HG02571 (cell line): ENCODE results near the gene NCR1.
"Not testable (repeated sequence)": the region's sequence is repeated elsewhere in the genome, so short reads cannot be mapped to it uniquely, and the experiment has no call there.

Experiments used
- ATAC-seq: cut with Tn5 transposase; IDR thresholded peaks from one replicate; pipeline ENCODE4 v1.9.1; 2021; ENCODE audit warnings: mild to moderate bottlenecking, moderate library complexity; ENCODE audit not compliant: unreplicated experiment

The NCR1 gene

GRCh38 chr19:54905803-54906511 is at the start of gene NCR1:
Gene NCR1, plus strand, starts transcription at chr19:54906148. Its CDS starts 40 bp downstream, at chr19:54906188.
- no peak for ATAC-seq

GRCh38 chr19:54858476-54858875 is 47.5 kb upstream of the NCR1 start:
- not testable (repeated sequence) for ATAC-seq

GRCh38 chr19:54859421-54859820 is 46.5 kb upstream of the NCR1 start:
- ATAC-seq = not testable (repeated sequence)

GRCh38 chr19:54863459-54863858 is 42.5 kb upstream of the NCR1 start:
- ATAC-seq = not testable (repeated sequence)

- no peak for ATAC-seq
These were observed 34.3 kb upstream of the NCR1 start for GRCh38 chr19:54871696-54872095.

- no peak for ATAC-seq
These were observed 32.0 kb upstream of the NCR1 start, which contains the start of gene FCAR for GRCh38 chr19:54873990-54874389. Gene FCAR, plus strand, starts transcription at chr19:54874235. Its CDS starts 55 bp downstream, at chr19:54874290.

- no peak for ATAC-seq
These were observed 30.4 kb upstream of the NCR1 start for GRCh38 chr19:54875506-54875905.

GRCh38 chr19:54877471-54877870 is 28.5 kb upstream of the NCR1 start:
- ATAC-seq = no peak

GRCh38 chr19:54881884-54882283 is 24.1 kb upstream of the NCR1 start:
- no peak for ATAC-seq

GRCh38 chr19:54882758-54883157 is 23.2 kb upstream of the NCR1 start:
- no peak for ATAC-seq

GRCh38 chr19:54883228-54883627 is 22.7 kb upstream of the NCR1 start:
- ATAC-seq = no peak

GRCh38 chr19:54888239-54888638 is 17.7 kb upstream of the NCR1 start:
- no peak for ATAC-seq

GRCh38 chr19:54889566-54889965 is 16.4 kb upstream of the NCR1 start:
- ATAC-seq = no peak

- ATAC-seq = no peak
These were observed 12.5 kb upstream of the NCR1 start for GRCh38 chr19:54893406-54893805.

GRCh38 chr19:54894106-54894505 is 11.8 kb upstream of the NCR1 start:
- ATAC-seq = not testable (repeated sequence)

- ATAC-seq = no peak
These were observed 9.9 kb upstream of the NCR1 start for GRCh38 chr19:54896036-54896435.

- not testable (repeated sequence) for ATAC-seq
These were observed 7.3 kb upstream of the NCR1 start for GRCh38 chr19:54898685-54899084.

GRCh38 chr19:54899646-54900045 is 6.3 kb upstream of the NCR1 start:
- ATAC-seq = not testable (repeated sequence)

GRCh38 chr19:54901153-54901552 is 4.8 kb upstream of the NCR1 start:
- ATAC-seq = not testable (repeated sequence)

- ATAC-seq = no peak
These were observed 3.9 kb upstream of the NCR1 start for GRCh38 chr19:54902061-54902460.

GRCh38 chr19:54903303-54903702 is 2.6 kb upstream of the NCR1 start:
- no peak for ATAC-seq

- ATAC-seq = not testable (repeated sequence)
These were observed 1.7 kb upstream of the NCR1 start for GRCh38 chr19:54904261-54904660.

- ATAC-seq = no peak
These were observed 536 bp upstream of the NCR1 start for GRCh38 chr19:54905421-54905802.
